CD14-positive monocyte (primary cell): ENCODE results near the gene PAGR1. TPM values are rescaled to one million over a fixed set of nuclear protein-coding genes. Genes with fewer than 3 reads are reported as not detected.
A peak's percentile ranks its signal among the peaks of the same experiment; 100 is the strongest.

ENCODE experiments used
- DNase-seq, 3 donors: peaks; one replicate each; pipeline ENCODE4 v3.0.0-alpha.2; 2011 to 2022
- H2AFZ ChIP-seq: 2 replicates; pipeline ENCODE4 v1.6.0; 2012; ENCODE audit warnings: mild to moderate bottlenecking, low read depth, low read length, inconsistent platforms; ENCODE audit not compliant: insufficient read depth, poor library complexity, severe bottlenecking
- H3K27ac ChIP-seq, 2 donors: 1 replicate in 1 of 2; 2 replicates in 1 of 2; pipeline ENCODE4 v1.5.1; 2012 to 2013; ENCODE audit warnings: low read length in 2 of 2, control low read depth in 1 of 2, inconsistent platforms in 1 of 2, low read depth in 1 of 2, mild to moderate bottlenecking in 1 of 2
- H3K27me3 ChIP-seq, 2 donors: one replicate each; pipeline versions ENCODE4 v1.6.0 to v1.6.1; 2011 to 2013; ENCODE audit warnings: low read length in 2 of 2; ENCODE audit not compliant: control insufficient read depth in 2 of 2, insufficient read depth in 2 of 2
- H3K36me3 ChIP-seq, 2 donors: replicated peaks in 1 of 2; 1 replicate in 1 of 2; 2 replicates in 1 of 2; pipeline versions ENCODE4 v1.5.1 to v1.6.1; 2012 to 2013; ENCODE audit warnings: low read length in 2 of 2, control low read depth in 1 of 2, inconsistent platforms in 1 of 2, mild to moderate bottlenecking in 1 of 2; ENCODE audit not compliant: insufficient read depth in 2 of 2, control insufficient read depth in 1 of 2
- H3K4me1 ChIP-seq, 2 donors: 1 replicate in 1 of 2; 2 replicates in 1 of 2; pipeline versions ENCODE4 v1.5.1 to v1.6.1; 2012 to 2013; ENCODE audit warnings: low read length in 2 of 2, control low read depth in 1 of 2, inconsistent platforms in 1 of 2, mild to moderate bottlenecking in 1 of 2, moderate library complexity in 1 of 2; ENCODE audit not compliant: insufficient read depth in 2 of 2, control insufficient read depth in 1 of 2
- H3K4me2 ChIP-seq: replicated peaks from 2 replicates; pipeline ENCODE3; 2012; ENCODE audit warnings: low read length, moderate library complexity, mild to moderate bottlenecking; ENCODE audit not compliant: poor library complexity, severe bottlenecking; ENCODE audit errors: extremely low read depth
- H3K4me3 ChIP-seq, 3 experiments: fragments of 200-600 bp in 1 of 3; sonication (generic) in 1 of 3; replicated peaks in 1 of 3; 1 replicate in 2 of 3; 2 replicates in 1 of 3; pipeline ENCODE4 v1.5.1; 2011 to 2013; ENCODE audit warnings: low read length in 3 of 3, mild to moderate bottlenecking in 3 of 3, control low read depth in 2 of 3, low read depth in 2 of 3, inconsistent platforms in 1 of 3, moderate library complexity in 1 of 3
- H3K79me2 ChIP-seq: 2 replicates; pipeline ENCODE4 v1.6.0; 2012; ENCODE audit warnings: mild to moderate bottlenecking, control low read depth, inconsistent platforms, low read length, moderate library complexity; ENCODE audit not compliant: insufficient read depth
- H3K9ac ChIP-seq: 2 replicates; pipeline ENCODE4 v1.6.0; 2017; ENCODE audit warnings: low read length, mild to moderate bottlenecking; ENCODE audit not compliant: insufficient read depth, poor library complexity, severe bottlenecking
- H3K9me3 ChIP-seq, 2 donors: replicated peaks in 1 of 2; 1 replicate in 1 of 2; 2 replicates in 1 of 2; pipeline versions ENCODE4 v1.5.1 to v1.6.1; 2012 to 2013; ENCODE audit warnings: low read length in 2 of 2, control low read depth in 1 of 2; ENCODE audit not compliant: control insufficient read depth in 1 of 2, insufficient read depth in 1 of 2
- H4K20me1 ChIP-seq: 2 replicates; pipeline ENCODE4 v1.6.0; 2012; ENCODE audit warnings: mild to moderate bottlenecking, low read length, control low read depth, moderate library complexity; ENCODE audit not compliant: insufficient read depth
- H3K27ac Mint-ChIP-seq, 7 donors: one replicate each; pipeline ENCODE4 v1.8.0; 2020; ENCODE audit warnings: mild to moderate bottlenecking in 7 of 7, mixed read lengths in 7 of 7, moderate library complexity in 6 of 7, inconsistent platforms in 2 of 7
- H3K27me3 Mint-ChIP-seq, 3 donors: one replicate each; pipeline ENCODE4 v1.8.0; 2021 to 2022; ENCODE audit warnings: low read depth in 3 of 3, mild to moderate bottlenecking in 3 of 3, mixed read lengths in 3 of 3, moderate library complexity in 3 of 3, inconsistent platforms in 1 of 3
- H3K36me3 Mint-ChIP-seq, 2 donors: one replicate each; pipeline ENCODE4 v1.8.0; 2020; ENCODE audit warnings: mixed read lengths in 2 of 2, inconsistent platforms in 1 of 2, mild to moderate bottlenecking in 1 of 2
- H3K4me1 Mint-ChIP-seq: one replicate; pipeline ENCODE4 v1.8.0; 2020; ENCODE audit warnings: mild to moderate bottlenecking, mixed read lengths
- H3K4me3 Mint-ChIP-seq, 2 donors: one replicate each; pipeline ENCODE4 v1.8.0; 2020; ENCODE audit warnings: mild to moderate bottlenecking in 2 of 2, mixed read lengths in 2 of 2, moderate library complexity in 1 of 2
- H3K9me3 Mint-ChIP-seq, 7 donors: one replicate each; pipeline ENCODE4 v1.8.0; 2020 to 2022; ENCODE audit warnings: mixed read lengths in 7 of 7, mild to moderate bottlenecking in 6 of 7, moderate library complexity in 6 of 7, inconsistent platforms in 2 of 7
- CTCF ChIP-seq: fragments of 200-600 bp; IDR thresholded peaks from one replicate; pipeline ENCODE4 v1.8.0; 2022; ENCODE audit warnings: antibody characterized with exemption, mild to moderate bottlenecking
- WGBS: methylation state at CpG from one replicate; pipeline ENCODE4 v1.1.5; 2013; ENCODE audit warnings: missing lambda C conversion rate; ENCODE audit not compliant: insufficient coverage; 5-methylcytosine and 5-hydroxymethylcytosine counted together
- intact Hi-C, 2 donors: fragments of 100-400 bp; cut with micrococcal nuclease; formaldehyde crosslinking; loops; one replicate each; pipeline versions ENCODE4 v1.15.0 to v1.15.1; 2023
- polyA plus RNA-seq, 3 donors: library from polyadenylated mRNA; depleted of rRNA in 1 of 3; unstranded in 2 of 3; stranded (reverse) in 1 of 3; fragments of 300-500 nt in 2 of 3; fragments of >200 nt in 1 of 3; fragmentation: Illumina TruSeq in 2 of 3; gene quantifications; 1 replicate in 2 of 3; 2 replicates in 1 of 3; pipeline ENCODE4 v1.2.3, GENCODE V29; 2012 to 2021

PAGR1 gene
- polyA plus RNA-seq, 3 donors, result 12.6 to 43.4 (median 36.3) TPM

- peak within 1 kb of the TSS; percentile 97 for H3K4me2 ChIP-seq
- H3K9me3 ChIP-seq, result no peaks in the 10 kb centered on the region
- peak within 1 kb of the TSS; percentile 44 to 88 for H3K27ac ChIP-seq
- peaks cover 73% of the 10 kb centered on the region for H4K20me1 ChIP-seq
- H3K9ac ChIP-seq, result peak within 1 kb of the TSS; percentile 66
- H3K9me3 Mint-ChIP-seq, result peaks cover 0 to 1% (median 0%) of the 10 kb centered on the region in 7 donors
- H3K27ac Mint-ChIP-seq, result peak within 1 kb of the TSS; percentile 90 to 96 (median 91)
- intact Hi-C loops, result loop anchor here in 1 of 2 donors (5.0 kb wide), 1 partner anchor 42 kb away; the partner anchor contains the start of gene CDIPT
- H3K36me3 Mint-ChIP-seq, result peaks cover 23 to 31% of the 10 kb centered on the region in 2 donors
- 0% methylated on average over 1 of the region's 4 CpGs for WGBS
- peak within 1 kb of the TSS; percentile 96 to 98 for H3K4me3 Mint-ChIP-seq
- H3K4me3 ChIP-seq, result peak within 1 kb of the TSS; percentile 69 to 99 (median 80)
- peaks cover 87% of the 10 kb centered on the region for H3K79me2 ChIP-seq
- peak; percentile 37 to 62 (median 41) for DNase-seq
- peaks cover 52 to 67% of the 10 kb centered on the region in 2 donors for H3K4me1 ChIP-seq
- no peak for TF ChIP-seq CTCF
- H3K27me3 Mint-ChIP-seq, result peaks cover 0 to 1% (median 0%) of the 10 kb centered on the region in 3 donors
- peaks cover 13 to 25% of the 10 kb centered on the region in 2 donors for H3K36me3 ChIP-seq
- peak within 1 kb of the TSS; percentile 71 for H2AFZ ChIP-seq
- H3K4me1 Mint-ChIP-seq, result peaks cover 68% of the 10 kb centered on the region
- no peaks in the 10 kb centered on the region for H3K27me3 ChIP-seq
These were observed 4.3 kb downstream of the PAGR1 start, which contains the start of gene MVP for GRCh38 chr16:29820271-29820701. Gene MVP (plus strand): TSS chr16:29820462. CDS start chr16:29830550, 10,088 bp downstream.

GRCh38 chr16:29820730-29821642 is 5.0 kb downstream of the PAGR1 start:
- Mint-ChIP-seq H3K4me3 (peak overlapping the region; percentile 96 to 98), H3K9me3 (peaks cover 0 to 1% (median 0%) of the 10 kb centered on the region in 7 donors), H3K27ac (peak overlapping the region; percentile 90 to 96 (median 91)), H3K4me1 (peaks cover 68% of the 10 kb centered on the region), H3K36me3 (peaks cover 25 to 38% of the 10 kb centered on the region in 2 donors), H3K27me3 (peaks cover 0 to 1% (median 0%) of the 10 kb centered on the region in 3 donors)
- no peaks in the 10 kb centered on the region for H3K27me3 ChIP-seq
- H3K4me3 ChIP-seq, result peak overlapping the region; percentile 69 to 99 (median 80)
- H3K79me2 ChIP-seq, result peaks cover 94% of the 10 kb centered on the region
- intact Hi-C loops, result loop anchor here in 1 of 2 donors (5.0 kb wide), 1 partner anchor 41 kb away; the partner anchor contains the start of gene CDIPT
- peak in 1 of 3 donors; percentile 10 for DNase-seq
- peaks cover 80% of the 10 kb centered on the region for H4K20me1 ChIP-seq
- peak overlapping the region; percentile 66 for H3K9ac ChIP-seq
- H2AFZ ChIP-seq, result peak overlapping the region; percentile 71
- WGBS, result 41% methylated on average over 8 of the region's 11 CpGs
- peak overlapping the region; percentile 44 to 88 for H3K27ac ChIP-seq
- H3K4me1 ChIP-seq, result peaks cover 50 to 62% of the 10 kb centered on the region in 2 donors
- peak overlapping the region; percentile 97 for H3K4me2 ChIP-seq
- no peak for TF ChIP-seq CTCF
- peaks cover 16 to 32% of the 10 kb centered on the region in 2 donors for H3K36me3 ChIP-seq
- no peaks in the 10 kb centered on the region for H3K9me3 ChIP-seq
